CD4-positive, alpha-beta T cell (primary cell): Measurements from ENCODE around the gene MRPL53. TPM values are rescaled to one million over a fixed set of nuclear protein-coding genes. Genes with fewer than 3 reads are reported as not detected.
A peak's percentile ranks its signal among the peaks of the same experiment; 100 is the strongest.

ENCODE experiments used
- ATAC-seq: fragments of 200-7000 bp; cut with Tn5 transposase; one replicate; pipeline ENCODE4 v1.10.0; 2022; ENCODE audit warnings: mild to moderate bottlenecking; ENCODE audit not compliant: poor library complexity
- CTCF ChIA-PET: fragments of 350-600 bp; sonication (Branson Sonifier 250); formaldehyde crosslinking; loops from one replicate; lab custom pipeline; 2021; ENCODE audit warnings: antibody characterized with exemption, inconsistent platforms; lab: Charles Lee
- POLR2A ChIA-PET: fragments of 350-600 bp; sonication (Branson Sonifier 250); formaldehyde crosslinking; loops from one replicate; lab custom pipeline; 2021; ENCODE audit warnings: antibody characterized with exemption, inconsistent platforms; lab: Charles Lee
- DNase-seq, 14 experiments: peaks; one replicate each; pipeline ENCODE4 v3.0.0-alpha.2; 2013 to 2020; ENCODE audit warnings: mixed read lengths in 2 of 14
- H3K27ac ChIP-seq, 2 donors: one replicate each; pipeline versions ENCODE4 v1.5.1 to v1.7.0; 2013; ENCODE audit warnings: low read length in 2 of 2, low read depth in 1 of 2, mild to moderate bottlenecking in 1 of 2
- H3K27me3 ChIP-seq, 2 experiments: 1 replicate in 1 of 2; 2 replicates in 1 of 2; pipeline versions ENCODE4 v1.6.1 to v1.7.0; 2013; ENCODE audit warnings: low read length in 2 of 2, control low read depth in 1 of 2, mild to moderate bottlenecking in 1 of 2, moderate library complexity in 1 of 2; ENCODE audit not compliant: insufficient read depth in 2 of 2, control insufficient read depth in 1 of 2
- H3K36me3 ChIP-seq: one replicate; pipeline ENCODE4 v1.6.1; 2013; ENCODE audit warnings: low read length, control low read depth; ENCODE audit not compliant: insufficient read depth
- H3K4me1 ChIP-seq: one replicate; pipeline ENCODE4 v1.6.1; 2013; ENCODE audit warnings: low read length, control low read depth; ENCODE audit not compliant: insufficient read depth
- H3K4me3 ChIP-seq: one replicate; pipeline ENCODE4 v1.5.1; 2013; ENCODE audit warnings: mild to moderate bottlenecking, low read length, moderate library complexity
- H3K9me3 ChIP-seq, 2 experiments: 1 replicate in 1 of 2; 2 replicates in 1 of 2; pipeline versions ENCODE4 v1.6.1 to v1.7.0; 2013; ENCODE audit warnings: low read length in 2 of 2, mild to moderate bottlenecking in 2 of 2, control low read depth in 1 of 2, moderate library complexity in 1 of 2; ENCODE audit not compliant: control insufficient read depth in 1 of 2, insufficient read depth in 1 of 2
- H3K27ac Mint-ChIP-seq: one replicate; pipeline ENCODE4 v1.8.0; 2020; ENCODE audit warnings: mixed read lengths
- H3K27me3 Mint-ChIP-seq: one replicate; pipeline ENCODE4 v1.8.0; 2021; ENCODE audit warnings: mixed read lengths
- H3K36me3 Mint-ChIP-seq: one replicate; pipeline ENCODE4 v1.8.0; 2021; ENCODE audit warnings: low read depth, mixed read lengths
- H3K4me1 Mint-ChIP-seq: one replicate; pipeline ENCODE4 v1.8.0; 2021; ENCODE audit warnings: low read depth, mixed read lengths
- H3K4me3 Mint-ChIP-seq: one replicate; pipeline ENCODE4 v1.8.0; 2020; ENCODE audit warnings: mild to moderate bottlenecking, mixed read lengths
- H3K9me3 Mint-ChIP-seq: one replicate; pipeline ENCODE4 v1.8.0; 2020; ENCODE audit warnings: mixed read lengths
- intact Hi-C, 2 experiments: fragments of 100-400 bp; cut with DNase I in 1 of 2; cut with micrococcal nuclease in 1 of 2; formaldehyde crosslinking; loops; one replicate each; pipeline versions ENCODE4 v1.15.1 to v1.9.0; 2023 to 2025; cut with DNase I, micrococcal nuclease
- total RNA-seq, 174 experiments: library from RNA in 2 of 174; stranded (reverse) in 2 of 174; gene quantifications; one replicate each; pipeline ENCODE4 v1.2.3 and lab custom pipeline; 2021 to 2026
- TF ChIP-seq, protein P1 (sequence below): fragments of 200-600 bp; IDR thresholded peaks from one replicate; pipeline ENCODE4 v1.8.0; 2022; ENCODE audit warnings: antibody characterized with exemption, mild to moderate bottlenecking

The MRPL53 gene
- total RNA-seq, 2 experiments from 2014 or later, result 39.5 to 44.3 TPM

DNA sequence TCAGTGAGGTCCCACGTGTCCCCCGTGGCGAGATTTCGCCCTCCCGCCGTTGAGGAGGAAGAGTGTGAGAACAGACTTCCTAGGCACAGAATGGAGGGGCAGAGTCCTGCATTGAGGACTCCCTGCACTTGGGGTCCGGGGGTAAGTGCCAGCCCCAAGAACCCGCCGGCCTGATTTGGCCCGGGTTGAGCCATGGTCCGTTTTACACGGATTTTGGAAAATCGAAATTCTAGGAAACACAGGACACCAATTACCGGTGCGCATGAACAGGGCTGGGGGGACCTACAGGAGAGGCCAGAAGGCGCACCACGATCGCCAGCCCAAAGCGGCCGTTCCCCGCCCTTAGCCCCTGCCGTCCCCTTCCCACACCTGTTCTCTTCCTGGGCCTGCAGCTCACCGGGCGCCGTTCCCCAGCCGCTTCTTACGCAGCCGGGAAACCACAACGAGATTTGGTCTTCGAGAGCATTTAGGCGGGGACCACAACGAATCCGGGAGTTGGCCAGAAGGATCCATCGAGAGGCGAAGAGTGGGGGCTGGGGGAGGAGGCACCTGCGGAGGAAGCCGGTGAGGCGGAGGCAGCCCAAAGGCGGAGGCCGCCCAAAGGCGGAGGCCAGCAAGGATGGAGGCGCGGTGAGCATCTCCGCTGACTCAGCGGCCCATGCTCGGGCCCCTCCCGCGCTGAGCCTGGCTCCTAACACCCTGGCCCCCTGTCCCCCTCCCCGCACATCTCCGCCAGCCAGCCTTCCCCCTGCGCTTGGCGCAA is 41.3 kb upstream of the MRPL53 start:
- ChIA-PET CTCF (interaction anchor here (0.9 kb wide), 1 partner anchor 16 kb away, joined by 4 read pairs; the partner anchor contains the start of genes AUP1 and HTRA2), POLR2A (interaction anchor here (0.7 to 2.0 kb wide), 5 partner anchors 10 to 59 kb away, joined by 3 to 10 read pairs (median 3); partner anchors contain the start of genes AUP1 and HTRA2)
- ATAC-seq, result peak; percentile 19
- H3K27me3 Mint-ChIP-seq, result peaks cover 82% of the 10 kb centered on the region
- H3K4me1 Mint-ChIP-seq, result peaks cover 20% of the 10 kb centered on the region
- H3K27ac Mint-ChIP-seq, result no peak overlapping the region
- Histone ChIP-seq H3K27me3 (peaks cover 64 to 65% of the 10 kb centered on the region in 2 experiments), H3K27ac (no peak overlapping the region), H3K4me1 (peaks cover 40% of the 10 kb centered on the region), H3K9me3 (peaks cover 0 to 36% of the 10 kb centered on the region in 2 experiments), H3K36me3 (no peaks in the 10 kb centered on the region), H3K4me3 (peak overlapping the region; percentile 25)
- DNase-seq, result peak in 5 of 14 experiments; percentile 22 to 55 (median 44)
- intact Hi-C loops, result loop anchor here in 1 of 2 experiments (2.0 kb wide), 1 partner anchor 15 kb away; the partner anchor contains the start of genes AUP1 and HTRA2
- no peaks in the 10 kb centered on the region for H3K9me3 Mint-ChIP-seq
- no peaks in the 10 kb centered on the region for H3K36me3 Mint-ChIP-seq
- TF ChIP-seq, protein P1, sequence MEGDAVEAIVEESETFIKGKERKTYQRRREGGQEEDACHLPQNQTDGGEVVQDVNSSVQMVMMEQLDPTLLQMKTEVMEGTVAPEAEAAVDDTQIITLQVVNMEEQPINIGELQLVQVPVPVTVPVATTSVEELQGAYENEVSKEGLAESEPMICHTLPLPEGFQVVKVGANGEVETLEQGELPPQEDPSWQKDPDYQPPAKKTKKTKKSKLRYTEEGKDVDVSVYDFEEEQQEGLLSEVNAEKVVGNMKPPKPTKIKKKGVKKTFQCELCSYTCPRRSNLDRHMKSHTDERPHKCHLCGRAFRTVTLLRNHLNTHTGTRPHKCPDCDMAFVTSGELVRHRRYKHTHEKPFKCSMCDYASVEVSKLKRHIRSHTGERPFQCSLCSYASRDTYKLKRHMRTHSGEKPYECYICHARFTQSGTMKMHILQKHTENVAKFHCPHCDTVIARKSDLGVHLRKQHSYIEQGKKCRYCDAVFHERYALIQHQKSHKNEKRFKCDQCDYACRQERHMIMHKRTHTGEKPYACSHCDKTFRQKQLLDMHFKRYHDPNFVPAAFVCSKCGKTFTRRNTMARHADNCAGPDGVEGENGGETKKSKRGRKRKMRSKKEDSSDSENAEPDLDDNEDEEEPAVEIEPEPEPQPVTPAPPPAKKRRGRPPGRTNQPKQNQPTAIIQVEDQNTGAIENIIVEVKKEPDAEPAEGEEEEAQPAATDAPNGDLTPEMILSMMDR, result no peak
- H3K4me3 Mint-ChIP-seq, result peak overlapping the region; percentile 69

GRCh38 chr2:74512744-74513604 is 40.5 kb upstream of the MRPL53 start:
- Mint-ChIP-seq H3K27ac (no peak overlapping the region), H3K36me3 (peaks cover 1% of the 10 kb centered on the region), H3K4me3 (peak overlapping the region; percentile 69), H3K27me3 (peaks cover 73% of the 10 kb centered on the region), H3K9me3 (no peaks in the 10 kb centered on the region), H3K4me1 (peaks cover 28% of the 10 kb centered on the region)
- Histone ChIP-seq H3K27ac (no peak overlapping the region), H3K4me1 (peaks cover 45% of the 10 kb centered on the region), H3K4me3 (no peak overlapping the region), H3K27me3 (peaks cover 56 to 58% of the 10 kb centered on the region in 2 experiments), H3K36me3 (no peaks in the 10 kb centered on the region), H3K9me3 (peaks cover 0 to 36% of the 10 kb centered on the region in 2 experiments)
- TF ChIP-seq, protein P1, result no peak
- POLR2A ChIA-PET, result interaction anchor here (0.7 to 2.0 kb wide), 4 partner anchors 9 to 18 kb away, joined by 3 to 10 read pairs (median 3); partner anchors contain the start of genes AUP1 and HTRA2
- intact Hi-C loops, result no loop called here
- CTCF ChIA-PET, result no interaction called here
- ATAC-seq, result no peak
- no peak for DNase-seq
